GM12891 (cell line): ENCODE data around the gene GZMA.
"Not testable (repeated sequence)": the region's sequence is repeated elsewhere in the genome, so short reads cannot be mapped to it uniquely, and the experiment has no call there.

Experiments
- DNase-seq: peaks from one replicate; pipeline ENCODE4 v3.0.0; 2011; ENCODE audit warnings: low spot score; ENCODE audit not compliant: insufficient read length
- FAIRE-seq: peaks from 2 replicates; lab custom pipeline; 2011; peaks lifted over from hg19 to GRCh38; lab: Jason Lieb, UNC
- PAX5 ChIP-seq: IDR thresholded peaks from 2 replicates; pipeline ENCODE4 v1.6.1; 2011; ENCODE audit warnings: low read length, moderate library complexity, mild to moderate bottlenecking; ENCODE audit not compliant: insufficient read depth, severe bottlenecking
- POLR2A ChIP-seq: IDR thresholded peaks from 2 replicates; pipeline ENCODE4 v1.6.1; 2011; ENCODE audit warnings: low read depth, low read length, control low read depth
- POLR2AphosphoS5 ChIP-seq: IDR thresholded peaks from 2 replicates; pipeline ENCODE4 v1.6.1; 2011; ENCODE audit warnings: low read depth, low read length, control low read depth
- POU2F2 ChIP-seq: IDR thresholded peaks from 2 replicates; pipeline ENCODE4 v1.6.1; 2011; ENCODE audit warnings: low read depth, mild to moderate bottlenecking, control low read depth, low read length, moderate library complexity
- SPI1 ChIP-seq: IDR thresholded peaks from 2 replicates; pipeline ENCODE4 v1.6.1; 2011; ENCODE audit warnings: low read depth, low read length, control low read depth
- TAF1 ChIP-seq: IDR thresholded peaks from 2 replicates; pipeline ENCODE4 v1.6.1; 2011; ENCODE audit warnings: low read depth, low read length, control low read depth

Gene GZMA

GRCh38 chr5:55073211-55073610, 29.2 kb upstream of the GZMA start:
- TF ChIP-seq PAX5 (no peak), TAF1 (no peak), POLR2AphosphoS5 (no peak), POU2F2 (no peak), POLR2A (no peak)
- DNase-seq (no peak), FAIRE-seq (no peak)

GRCh38 chr5:55081541-55081940, 20.9 kb upstream of the GZMA start:
- DNase-seq, result no peak
- TF ChIP-seq POLR2A, result no peak
- TF ChIP-seq PAX5, result no peak
- no peak for TF ChIP-seq POLR2AphosphoS5
- TF ChIP-seq SPI1, result no peak
- no peak for TF ChIP-seq TAF1
- no peak for TF ChIP-seq POU2F2
- FAIRE-seq, result no peak

GRCh38 chr5:55089301-55089700, 13.1 kb upstream of the GZMA start:
- not testable (repeated sequence) for FAIRE-seq, DNase-seq

- not testable (repeated sequence) for DNase-seq, FAIRE-seq
These were observed 11.4 kb upstream of the GZMA start for GRCh38 chr5:55091011-55091410.

- TF ChIP-seq TAF1 (no peak), SPI1 (no peak), PAX5 (no peak), POLR2A (no peak), POU2F2 (no peak), POLR2AphosphoS5 (no peak)
- DNase-seq (no peak), FAIRE-seq (no peak)
These were observed 6.3 kb upstream of the GZMA start for GRCh38 chr5:55096182-55096581.

- DNase-seq (no peak), FAIRE-seq (no peak)
- TF ChIP-seq POLR2A, result no peak
- no peak for TF ChIP-seq SPI1
- TF ChIP-seq POLR2AphosphoS5, result no peak
- TF ChIP-seq PAX5, result no peak
- no peak for TF ChIP-seq POU2F2
- TF ChIP-seq TAF1, result no peak
These were observed 5.6 kb upstream of the GZMA start for GRCh38 chr5:55096861-55097260.

DNA sequence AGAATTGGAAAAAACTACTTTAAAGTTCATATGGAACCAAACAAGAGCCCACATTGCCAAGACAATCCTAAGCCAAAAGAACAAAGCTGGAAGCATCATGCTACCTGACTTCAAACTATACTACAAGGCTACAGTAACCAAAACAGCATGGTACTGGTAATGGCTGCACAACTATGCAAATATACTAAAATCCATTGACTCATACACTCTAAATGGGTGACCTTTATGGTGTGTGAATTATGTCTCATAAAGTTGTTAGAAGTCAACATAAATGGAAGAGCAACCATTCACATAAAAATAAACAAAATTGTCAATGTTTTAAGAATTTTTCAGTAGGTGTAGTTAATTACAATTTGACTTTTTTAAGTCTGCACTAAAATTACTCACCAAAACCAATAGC, 1.3 kb upstream of the GZMA start:
- not testable (repeated sequence) for FAIRE-seq, DNase-seq

GRCh38 chr5:55101556-55102276, 730 bp upstream of the GZMA start:
- FAIRE-seq, result no peak
- DNase-seq, result no peak
- TF ChIP-seq PAX5 (no peak), TAF1 (no peak), POLR2AphosphoS5 (no peak), POLR2A (no peak), SPI1 (no peak), POU2F2 (no peak)

- no peak for FAIRE-seq
- TF ChIP-seq SPI1, result no peak
- no peak for TF ChIP-seq POU2F2
- no peak for TF ChIP-seq POLR2A
- no peak for TF ChIP-seq TAF1
- TF ChIP-seq POLR2AphosphoS5, result no peak
- no peak for TF ChIP-seq PAX5
- DNase-seq, result no peak
These were observed 1.8 kb downstream of the GZMA start for GRCh38 chr5:55104036-55104772.

DNA sequence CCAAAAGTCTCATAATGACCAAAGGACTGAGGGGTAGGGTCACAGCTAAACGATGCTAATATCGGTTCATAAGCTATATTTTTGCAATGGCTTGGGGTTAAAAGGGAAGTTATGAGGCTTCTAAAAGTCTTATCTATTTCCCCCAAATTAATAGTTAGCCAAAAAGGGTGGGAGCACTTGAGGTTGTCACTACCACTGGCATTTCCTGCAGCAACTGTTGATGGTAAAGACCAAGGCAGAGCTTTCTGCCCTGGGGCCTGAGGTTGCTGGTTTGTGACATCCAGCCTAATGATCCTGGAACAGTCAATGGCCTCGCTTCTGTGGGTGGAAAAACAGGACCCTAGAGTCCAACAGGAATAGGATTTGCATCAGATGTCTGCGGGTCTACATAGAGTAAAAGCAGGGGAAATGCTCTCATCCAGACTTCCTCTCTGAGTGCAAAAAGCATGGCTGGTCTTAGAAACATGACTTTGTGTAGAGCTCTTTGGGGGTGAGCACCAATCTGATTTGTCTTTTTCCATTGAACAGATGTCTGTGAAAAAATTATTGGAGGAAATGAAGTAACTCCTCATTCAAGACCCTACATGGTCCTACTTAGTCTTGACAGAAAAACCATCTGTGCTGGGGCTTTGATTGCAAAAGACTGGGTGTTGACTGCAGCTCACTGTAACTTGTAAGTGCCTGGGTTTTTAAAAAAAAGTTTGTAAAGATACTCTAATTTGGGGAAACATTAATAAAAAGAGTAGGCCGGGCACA, 2.7 kb downstream of the GZMA start:
- DNase-seq (no peak), FAIRE-seq (no peak)
- TF ChIP-seq SPI1, result no peak
- no peak for TF ChIP-seq POLR2AphosphoS5
- TF ChIP-seq POLR2A, result no peak
- no peak for TF ChIP-seq PAX5
- TF ChIP-seq POU2F2, result no peak
- no peak for TF ChIP-seq TAF1

GRCh38 chr5:55105976-55106375, 3.5 kb downstream of the GZMA start:
- not testable (repeated sequence) for FAIRE-seq

More at GRCh38 chr5:55105976-55106375, 3.5 kb downstream of the GZMA start:
- not testable (repeated sequence) for DNase-seq
